Trophoblast cell (in vitro differentiated cells and primary cell): ENCODE results near the gene MAPRE3.

Experiments used
- DNase-seq, 2 donors: peaks; one replicate each; pipeline ENCODE4 v3.0.0-alpha.2; 2016
- H2AFZ ChIP-seq: 2 replicates; pipeline ENCODE4 v1.6.1; 2013; ENCODE audit warnings: low read length, moderate library complexity, mild to moderate bottlenecking; ENCODE audit not compliant: insufficient read depth, poor library complexity
- H2AK5ac ChIP-seq: 2 replicates; pipeline ENCODE4 v1.6.1; 2013; ENCODE audit warnings: mild to moderate bottlenecking, low read length
- H2BK120ac ChIP-seq: 2 replicates; pipeline ENCODE4 v1.6.1; 2013; ENCODE audit warnings: low read length, mild to moderate bottlenecking, moderate library complexity; ENCODE audit not compliant: insufficient read depth, poor library complexity
- H2BK12ac ChIP-seq: 2 replicates; pipeline ENCODE4 v1.6.1; 2013; ENCODE audit warnings: mild to moderate bottlenecking, low read length, moderate library complexity
- H2BK5ac ChIP-seq: 2 replicates; pipeline ENCODE4 v1.6.1; 2013; ENCODE audit warnings: low read length, low read depth, moderate library complexity, mild to moderate bottlenecking; ENCODE audit not compliant: poor library complexity
- H3K14ac ChIP-seq: 2 replicates; pipeline ENCODE4 v1.6.1; 2013; ENCODE audit warnings: mild to moderate bottlenecking, low read length
- H3K18ac ChIP-seq: 2 replicates; pipeline ENCODE4 v1.6.1; 2013; ENCODE audit warnings: mild to moderate bottlenecking, low read length
- H3K23ac ChIP-seq: 2 replicates; pipeline ENCODE4 v1.6.1; 2013; ENCODE audit warnings: low read length
- H3K27ac ChIP-seq: 2 replicates; pipeline ENCODE4 v1.5.1; 2013; ENCODE audit warnings: low read depth, mild to moderate bottlenecking, inconsistent platforms, low read length, moderate library complexity
- H3K27me3 ChIP-seq: 2 replicates; pipeline ENCODE4 v1.6.1; 2013; ENCODE audit warnings: inconsistent platforms, mild to moderate bottlenecking, low read length, moderate library complexity; ENCODE audit not compliant: insufficient read depth
- H3K36me3 ChIP-seq, 2 experiments: 1 replicate in 1 of 2; 2 replicates in 1 of 2; pipeline ENCODE4 v1.6.1; 2013; ENCODE audit warnings: low read length in 2 of 2, mild to moderate bottlenecking in 2 of 2, moderate library complexity in 1 of 2; ENCODE audit not compliant: insufficient read depth in 2 of 2, control insufficient read depth in 1 of 2
- H3K4ac ChIP-seq: 2 replicates; pipeline ENCODE4 v1.6.1; 2013; ENCODE audit warnings: low read depth, mild to moderate bottlenecking, low read length, moderate library complexity
- H3K4me1 ChIP-seq, 2 experiments: 1 replicate in 1 of 2; 2 replicates in 1 of 2; pipeline ENCODE4 v1.6.1; 2013; ENCODE audit warnings: low read length in 2 of 2, mild to moderate bottlenecking in 2 of 2, moderate library complexity in 1 of 2; ENCODE audit not compliant: insufficient read depth in 2 of 2, control insufficient read depth in 1 of 2
- H3K4me2 ChIP-seq: 2 replicates; pipeline ENCODE4 v1.6.1; 2013; ENCODE audit warnings: inconsistent platforms, mild to moderate bottlenecking, low read length, moderate library complexity
- H3K4me3 ChIP-seq: 2 replicates; pipeline ENCODE4 v1.5.1; 2013; ENCODE audit warnings: mild to moderate bottlenecking, low read depth, low read length, inconsistent platforms
- H3K79me1 ChIP-seq: one replicate; pipeline ENCODE4 v1.6.1; 2013; ENCODE audit warnings: low read length
- H3K79me2 ChIP-seq: 2 replicates; pipeline ENCODE4 v1.6.1; 2013; ENCODE audit warnings: low read length, mild to moderate bottlenecking; ENCODE audit not compliant: control insufficient read depth, insufficient read depth, poor library complexity
- H3K9ac ChIP-seq: 2 replicates; pipeline ENCODE4 v1.6.1; 2013; ENCODE audit warnings: mild to moderate bottlenecking, low read length
- H3K9me3 ChIP-seq: 2 replicates; pipeline ENCODE4 v1.6.1; 2013; ENCODE audit warnings: low read depth, mild to moderate bottlenecking, control low read depth, inconsistent platforms, low read length; ENCODE audit not compliant: insufficient read depth
- H4K12ac ChIP-seq: 2 replicates; pipeline ENCODE4 v1.6.1; 2013; ENCODE audit warnings: low read depth, mild to moderate bottlenecking, low read length, moderate library complexity
- H4K8ac ChIP-seq: 2 replicates; pipeline ENCODE4 v1.6.1; 2013; ENCODE audit warnings: low read depth, mild to moderate bottlenecking, low read length, moderate library complexity
- H4K91ac ChIP-seq: one replicate; pipeline ENCODE4 v1.6.1; 2013; ENCODE audit warnings: low read depth, mild to moderate bottlenecking, low read length, moderate library complexity
- WGBS: extraction: QIAGEN DNeasy Blood & Tissue Kit; methylation state at CpG from one replicate; pipeline ENCODE4 v1.1.7; 2013; ENCODE audit warnings: missing lambda C conversion rate; ENCODE audit not compliant: insufficient read length, insufficient coverage; ENCODE audit errors: extremely low coverage; 5-methylcytosine and 5-hydroxymethylcytosine counted together

MAPRE3 gene

DNA sequence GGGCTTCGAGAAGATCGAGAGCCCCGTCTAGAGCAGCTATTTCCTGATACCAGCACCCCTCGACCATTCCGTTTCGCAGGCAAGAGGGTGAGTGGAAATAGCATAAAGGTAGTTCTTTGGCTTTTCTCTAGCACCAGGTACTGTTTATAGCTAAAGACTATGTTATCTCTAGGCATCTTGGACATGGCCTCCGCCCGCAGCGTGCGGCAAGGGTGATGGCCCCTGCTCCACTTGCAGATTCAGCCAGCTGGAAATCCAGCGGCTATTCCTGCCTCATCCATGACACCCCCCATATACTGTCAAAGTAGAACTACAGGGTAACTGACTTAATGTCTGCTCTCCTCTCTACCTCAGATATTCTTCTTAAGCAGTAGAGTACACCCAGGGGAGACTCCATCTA is 84.3 kb downstream of the MAPRE3 start:
- no peak overlapping the region for H3K4me3 ChIP-seq
- WGBS, result no CpG with 5 or more reads among the region's 11 CpGs
- no peak overlapping the region for H3K23ac ChIP-seq

DNA sequence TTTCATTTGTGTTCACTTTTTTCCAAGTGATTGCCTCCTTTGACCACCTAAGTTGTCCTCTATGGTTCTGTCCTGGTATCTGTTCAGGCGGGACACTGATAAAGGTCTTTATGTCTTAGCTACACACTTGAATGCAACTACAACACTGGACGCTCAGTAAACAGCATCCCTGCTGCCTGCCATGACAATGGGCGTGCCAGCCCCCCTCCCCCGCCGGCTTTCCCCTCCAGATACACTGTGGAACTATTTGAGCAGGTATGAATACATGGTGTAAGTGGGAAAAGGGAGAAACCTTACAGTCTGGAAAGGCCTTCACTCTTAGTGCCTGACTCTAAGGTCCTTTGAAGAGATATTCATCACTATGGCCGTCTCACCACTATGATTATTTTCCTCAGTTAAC is 86.7 kb downstream of the MAPRE3 start:
- Histone ChIP-seq H3K18ac (no peak overlapping the region), H3K27me3 (no peaks in the 10 kb centered on the region), H3K14ac (no peak overlapping the region), H3K4me3 (no peak overlapping the region), H3K9me3 (no peaks in the 10 kb centered on the region), H4K91ac (no peak overlapping the region), H2AFZ (no peak overlapping the region), H3K23ac (no peak overlapping the region), H4K12ac (no peak overlapping the region), H3K27ac (no peak overlapping the region), H4K8ac (no peak overlapping the region), H2BK120ac (no peak overlapping the region), H3K36me3 (peaks cover 29 to 50% of the 10 kb centered on the region in 2 experiments), H3K4me1 (peaks cover 5 to 9% of the 10 kb centered on the region in 2 experiments), H3K79me1 (peaks cover 4% of the 10 kb centered on the region), H3K9ac (no peak overlapping the region), H3K79me2 (no peaks in the 10 kb centered on the region), H2BK12ac (no peak overlapping the region), H2BK5ac (no peak overlapping the region), H2AK5ac (no peak overlapping the region), H3K4me2 (no peak overlapping the region), H3K4ac (no peak overlapping the region)
- DNase-seq, result no peak
- WGBS, result no CpG with 5 or more reads among the region's 6 CpGs

More for the DNA sequence above, 84.3 kb downstream of the MAPRE3 start:
- H3K9me3 ChIP-seq, result no peaks in the 10 kb centered on the region
- peaks cover 16% of the 10 kb centered on the region for H3K79me1 ChIP-seq
- H2AFZ ChIP-seq, result no peak overlapping the region
- peak in 1 of 2 donors; percentile 48 for DNase-seq
- H2AK5ac ChIP-seq, result no peak overlapping the region
- H3K4me1 ChIP-seq, result peaks cover 5 to 12% of the 10 kb centered on the region in 2 experiments
- H4K91ac ChIP-seq, result no peak overlapping the region
- peaks cover 28 to 44% of the 10 kb centered on the region in 2 experiments for H3K36me3 ChIP-seq
- H3K4ac ChIP-seq, result no peak overlapping the region
- no peak overlapping the region for H3K9ac ChIP-seq
- H2BK5ac ChIP-seq, result no peak overlapping the region
- H4K12ac ChIP-seq, result no peak overlapping the region
- no peak overlapping the region for H3K4me2 ChIP-seq
- H2BK120ac ChIP-seq, result no peak overlapping the region
- no peak overlapping the region for H3K27ac ChIP-seq
- no peak overlapping the region for H3K14ac ChIP-seq
- H4K8ac ChIP-seq, result no peak overlapping the region
- no peak overlapping the region for H2BK12ac ChIP-seq
- no peaks in the 10 kb centered on the region for H3K27me3 ChIP-seq
- H3K18ac ChIP-seq, result no peak overlapping the region
- peaks cover 3% of the 10 kb centered on the region for H3K79me2 ChIP-seq

DNA sequence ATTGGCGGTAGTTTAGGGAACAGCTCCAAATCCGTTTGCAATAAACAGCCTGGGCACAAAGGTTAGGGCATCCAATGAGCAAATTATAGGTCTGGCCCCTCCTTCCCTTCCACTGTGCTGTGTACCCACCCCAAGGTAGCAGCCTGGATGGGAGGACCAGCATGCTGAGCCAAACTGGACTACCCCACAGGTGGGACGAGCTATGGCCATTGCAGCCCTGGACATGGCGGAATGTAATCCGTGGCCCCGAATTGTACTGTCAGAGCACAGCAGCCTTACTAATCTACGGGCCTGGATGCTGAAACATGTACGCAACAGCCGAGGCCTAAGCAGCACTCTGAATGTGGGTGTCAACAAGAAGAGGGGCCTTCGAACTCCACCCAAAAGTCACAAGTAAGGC is 87.8 kb downstream of the MAPRE3 start:
- H4K12ac ChIP-seq, result no peak overlapping the region
- no peak overlapping the region for H2BK12ac ChIP-seq
- no peak overlapping the region for H3K23ac ChIP-seq
- no peak overlapping the region for H3K9ac ChIP-seq
- H3K27me3 ChIP-seq, result no peaks in the 10 kb centered on the region
- no peak overlapping the region for H3K4me2 ChIP-seq
- H3K18ac ChIP-seq, result no peak overlapping the region
- H3K14ac ChIP-seq, result no peak overlapping the region
- H2AK5ac ChIP-seq, result no peak overlapping the region
- H3K79me2 ChIP-seq, result no peaks in the 10 kb centered on the region
- DNase-seq, result no peak
- no peak overlapping the region for H4K8ac ChIP-seq
- H3K27ac ChIP-seq, result no peak overlapping the region
- no peaks in the 10 kb centered on the region for H3K9me3 ChIP-seq
- H4K91ac ChIP-seq, result no peak overlapping the region
- H3K36me3 ChIP-seq, result peaks cover 27 to 50% of the 10 kb centered on the region in 2 experiments
- peaks cover 5 to 7% of the 10 kb centered on the region in 2 experiments for H3K4me1 ChIP-seq
- no peak overlapping the region for H2BK5ac ChIP-seq
- no peak overlapping the region for H3K4me3 ChIP-seq
- H3K79me1 ChIP-seq, result peaks cover 4% of the 10 kb centered on the region
- no peak overlapping the region for H2AFZ ChIP-seq
- H3K4ac ChIP-seq, result no peak overlapping the region
- H2BK120ac ChIP-seq, result no peak overlapping the region
- no CpG with 5 or more reads among the region's 10 CpGs for WGBS

DNA sequence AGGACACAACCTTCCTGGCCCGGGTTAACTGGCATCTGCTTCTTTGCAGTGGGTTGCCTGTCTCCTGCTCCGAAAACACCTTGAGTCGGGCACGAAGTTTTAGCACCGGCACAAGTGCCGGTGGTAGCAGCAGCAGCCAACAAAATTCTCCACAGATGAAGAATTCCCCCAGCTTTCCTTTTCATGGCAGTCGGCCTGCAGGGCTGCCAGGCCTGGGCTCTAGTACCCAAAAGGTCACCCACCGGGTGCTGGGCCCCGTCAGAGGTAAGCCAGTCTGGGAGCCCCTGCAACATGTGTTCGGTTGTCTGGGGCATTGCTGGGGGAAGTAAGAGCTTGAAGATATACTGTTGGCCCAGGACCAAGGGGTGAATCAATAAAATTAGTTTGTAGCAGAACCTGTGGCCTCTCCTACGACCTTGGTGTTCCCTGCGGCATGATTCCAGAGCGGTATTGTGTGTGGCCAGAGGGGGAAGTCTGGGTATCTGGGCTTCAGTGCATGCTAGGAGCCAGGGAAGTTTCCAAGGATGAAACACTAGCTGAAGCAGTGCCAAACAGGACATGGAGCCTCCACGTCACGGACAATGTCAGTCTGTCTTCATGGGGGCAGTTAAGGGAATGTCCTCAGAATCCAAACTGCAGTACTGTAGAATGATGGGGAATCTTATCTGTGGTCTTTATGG is 88.8 kb downstream of the MAPRE3 start:
- no peak overlapping the region for H3K9ac ChIP-seq
- H3K79me2 ChIP-seq, result no peaks in the 10 kb centered on the region
- no peak overlapping the region for H3K18ac ChIP-seq
- no peak overlapping the region for H2BK12ac ChIP-seq
- H2AFZ ChIP-seq, result no peak overlapping the region
- H2BK5ac ChIP-seq, result no peak overlapping the region
- WGBS, result no CpG with 5 or more reads among the region's 15 CpGs
- no peaks in the 10 kb centered on the region for H3K27me3 ChIP-seq
- H2BK120ac ChIP-seq, result no peak overlapping the region
- H3K14ac ChIP-seq, result no peak overlapping the region
- H3K4me1 ChIP-seq, result peaks cover 5 to 7% of the 10 kb centered on the region in 2 experiments
- H3K4ac ChIP-seq, result no peak overlapping the region
- peaks cover 4% of the 10 kb centered on the region for H3K79me1 ChIP-seq
- no peaks in the 10 kb centered on the region for H3K9me3 ChIP-seq
- no peak overlapping the region for H3K4me2 ChIP-seq
- no peak overlapping the region for H3K23ac ChIP-seq
- H3K36me3 ChIP-seq, result peaks cover 21 to 40% of the 10 kb centered on the region in 2 experiments
- no peak overlapping the region for H4K8ac ChIP-seq
- no peak overlapping the region for H4K91ac ChIP-seq
- H3K27ac ChIP-seq, result no peak overlapping the region
- no peak overlapping the region for H4K12ac ChIP-seq
- DNase-seq, result no peak
- no peak overlapping the region for H2AK5ac ChIP-seq
- H3K4me3 ChIP-seq, result no peak overlapping the region
